ENCODE results near the gene TMEM247.

Gene TMEM247

GRCh38 chr2:46477925-46478324, 1.4 kb upstream of the TMEM247 start:
- TF ChIP-seq CTCF (IDR thresholded peaks at IDR 0.05; ENCODE audit: control insufficient read depth, extremely low read depth, insufficient read depth), result no peak
- no peak for DNase-seq (ENCODE audit: low read depth)
- no peak overlapping the region for H3K4me3 ChIP-seq (ENCODE audit: low read depth, low read length)

GRCh38 chr2:46480562-46480961, 1.2 kb downstream of the TMEM247 start:
- no peak overlapping the region for H3K4me3 ChIP-seq (ENCODE audit: low read depth, low read length)
- no peak for TF ChIP-seq CTCF (IDR thresholded peaks at IDR 0.05; ENCODE audit: control insufficient read depth, extremely low read depth, insufficient read depth)
- no peak for DNase-seq (ENCODE audit: low read depth)

- no peak for TF ChIP-seq CTCF (IDR thresholded peaks at IDR 0.05; ENCODE audit: control insufficient read depth, extremely low read depth, insufficient read depth)
- no peak overlapping the region for H3K4me3 ChIP-seq (ENCODE audit: low read depth, low read length)
- peak; percentile 25 for DNase-seq (ENCODE audit: low read depth)
Measured at GRCh38 chr2:46481198-46482193, 2.1 kb downstream of the TMEM247 start.

GRCh38 chr2:46482490-46482889, 3.1 kb downstream of the TMEM247 start:
- no peak overlapping the region for H3K4me3 ChIP-seq (ENCODE audit: low read depth, low read length)
- DNase-seq (ENCODE audit: low read depth), result no peak
- no peak for TF ChIP-seq CTCF (IDR thresholded peaks at IDR 0.05; ENCODE audit: control insufficient read depth, extremely low read depth, insufficient read depth)

GRCh38 chr2:46485002-46485401, 5.6 kb downstream of the TMEM247 start:
- TF ChIP-seq CTCF (IDR thresholded peaks at IDR 0.05; ENCODE audit: control insufficient read depth, extremely low read depth, insufficient read depth), result no peak
- no peak for DNase-seq (ENCODE audit: low read depth)
- no peak overlapping the region for H3K4me3 ChIP-seq (ENCODE audit: low read depth, low read length)

- no peak for TF ChIP-seq CTCF (IDR thresholded peaks at IDR 0.05; ENCODE audit: control insufficient read depth, extremely low read depth, insufficient read depth)
- no peak for DNase-seq (ENCODE audit: low read depth)
- H3K4me3 ChIP-seq (ENCODE audit: low read depth, low read length), result no peak overlapping the region
Measured at GRCh38 chr2:46486436-46486835, 7.1 kb downstream of the TMEM247 start.

Data from LNCaP clone FGC (cell line).